DMS53 treated with DMSO at 0.1 percent for 48 hours (cell line): ENCODE measurements around the gene NME9.

Source experiments
- DNase-seq: peaks from one replicate; lab custom pipeline; 2025; ENCODE audit not compliant: unreplicated experiment; lab: John Stamatoyannopoulos, UW

Gene NME9

DNA sequence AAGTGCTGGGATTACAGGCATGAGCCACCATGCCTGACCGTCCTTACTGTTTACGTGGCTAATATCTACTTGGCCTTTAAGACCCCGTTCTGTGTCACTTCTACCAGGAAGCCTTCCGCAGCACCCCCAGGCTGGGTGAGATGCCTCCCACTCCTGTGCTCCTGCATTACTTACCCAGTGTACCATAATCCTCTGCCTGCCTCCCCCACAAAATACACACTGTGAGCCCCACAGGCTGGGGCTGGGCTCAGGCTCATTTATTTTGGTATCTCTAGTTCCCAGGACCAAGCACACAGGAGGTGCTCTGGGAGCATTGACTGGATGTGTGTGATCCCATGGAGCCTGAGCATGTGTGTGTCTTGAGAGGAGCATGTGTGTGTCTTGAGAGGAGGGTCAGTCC is 33.7 kb upstream of the NME9 start:
- no peak for DNase-seq

GRCh38 chr3:138362538-138362937 is 32.9 kb upstream of the NME9 start:
- DNase-seq: no peak

GRCh38 chr3:138361561-138361971 is 31.9 kb upstream of the NME9 start:
- DNase-seq: no peak

DNA sequence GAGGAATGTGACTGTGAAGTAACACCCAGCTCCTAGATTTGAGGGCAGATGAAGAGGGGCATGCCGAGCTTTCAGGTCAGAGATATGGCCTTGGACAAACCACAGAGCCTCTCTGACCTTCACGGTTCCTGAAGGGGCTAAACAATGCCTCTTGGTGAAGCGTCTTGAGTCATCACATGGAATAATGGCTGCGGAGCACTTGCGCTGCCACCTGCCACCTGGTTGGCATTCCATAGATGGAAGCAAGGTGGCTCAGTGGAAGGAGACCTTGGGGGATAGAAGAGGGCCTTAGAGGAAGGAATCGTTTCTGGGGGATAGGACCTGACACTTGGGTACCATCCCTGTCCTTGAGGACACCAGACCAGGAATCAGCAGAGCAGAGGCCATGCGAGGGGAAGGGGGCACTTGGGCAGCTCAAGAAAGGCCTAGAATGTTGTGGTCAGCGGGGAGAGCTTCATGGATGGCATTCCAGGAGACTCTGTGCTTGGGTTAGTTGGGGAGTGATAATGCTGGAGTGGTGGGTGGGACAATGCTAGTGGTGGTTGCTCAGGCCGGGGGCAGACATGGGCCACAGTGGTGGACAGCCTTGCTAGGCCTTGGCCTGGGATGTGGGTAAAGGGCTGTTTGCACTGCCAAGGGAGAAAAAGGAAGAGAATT is 31.3 kb upstream of the NME9 start:
- DNase-seq: no peak

DNA sequence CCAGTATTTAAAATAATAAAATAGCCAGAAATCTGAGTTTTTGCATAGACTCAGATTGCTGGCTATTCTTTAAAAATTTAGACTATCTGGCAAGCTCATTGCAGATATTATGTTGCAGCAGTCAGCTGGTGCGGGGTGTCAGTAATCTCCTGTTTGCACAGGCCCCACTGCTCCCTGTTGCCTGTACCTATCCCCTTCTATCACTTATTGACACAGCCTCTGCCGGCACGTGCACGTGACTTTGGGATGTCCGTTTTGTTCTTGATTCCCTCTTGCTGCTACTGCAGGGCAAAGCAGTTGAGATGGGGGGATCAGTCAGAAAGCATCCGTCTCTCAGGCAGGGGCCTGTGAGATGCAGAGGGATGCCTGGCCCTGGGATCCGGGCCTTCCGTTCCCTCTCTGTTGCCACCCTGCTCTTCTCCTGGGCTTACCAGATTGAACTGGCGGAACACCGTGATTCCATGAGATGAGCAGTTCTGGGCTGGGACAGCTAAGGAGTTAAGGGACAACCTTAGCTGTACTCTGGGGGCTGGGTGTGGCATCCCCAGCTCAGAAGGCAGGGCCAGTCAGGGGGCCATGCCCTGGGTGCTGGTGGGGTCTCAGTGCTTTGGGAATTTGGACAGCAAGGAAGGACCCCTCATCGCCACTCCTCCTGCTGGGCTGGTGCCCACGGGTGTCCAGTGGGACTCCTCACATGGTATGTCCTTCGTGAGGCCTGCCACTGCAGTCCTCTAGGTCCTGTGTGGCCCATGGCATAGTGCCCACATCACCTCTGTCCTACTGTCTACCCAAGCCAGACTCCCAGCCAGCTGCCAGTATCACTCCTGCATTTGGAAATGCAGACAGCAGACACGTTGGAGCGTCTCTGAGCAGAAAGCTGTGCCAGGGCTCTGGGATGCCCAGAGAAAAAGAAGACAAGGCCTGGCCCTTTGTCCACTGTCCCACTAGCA is 30.5 kb upstream of the NME9 start:
- no peak for DNase-seq

- no peak for DNase-seq
Measured at GRCh38 chr3:138359148-138359918, 29.7 kb upstream of the NME9 start.

DNA sequence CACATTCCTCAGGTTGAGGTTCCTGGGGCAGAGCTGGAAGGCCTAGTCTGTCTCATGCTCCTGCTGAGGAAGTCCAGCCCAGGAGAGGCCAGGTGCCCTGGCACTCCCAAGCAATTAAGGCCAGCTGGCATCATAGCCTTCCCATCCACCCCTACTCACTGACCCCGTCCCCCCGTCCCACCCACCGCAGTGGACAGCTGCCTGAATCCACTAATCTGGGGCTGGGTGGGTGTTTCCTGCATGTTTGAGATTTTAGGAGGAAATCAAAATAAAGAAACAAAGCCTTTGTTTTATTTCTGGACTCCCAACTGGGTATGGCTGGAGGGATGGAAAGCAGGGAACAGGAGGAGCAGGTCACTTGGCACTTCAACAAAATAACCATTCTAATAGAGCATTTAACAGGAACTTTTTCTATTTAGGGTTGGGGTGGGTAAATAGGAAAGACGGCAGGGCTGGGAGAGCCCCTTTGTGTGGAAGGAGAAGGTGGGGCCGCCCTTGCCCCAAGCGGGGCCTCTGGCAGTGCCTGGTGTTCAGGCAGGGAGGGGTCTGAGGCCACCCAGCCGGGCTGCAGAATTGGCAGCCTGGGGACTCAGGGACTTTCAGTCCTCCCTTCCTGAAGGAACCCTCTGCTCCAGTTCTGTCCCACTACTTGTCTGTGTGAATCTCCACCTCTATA is 27.2 kb upstream of the NME9 start:
- no peak for DNase-seq

DNA sequence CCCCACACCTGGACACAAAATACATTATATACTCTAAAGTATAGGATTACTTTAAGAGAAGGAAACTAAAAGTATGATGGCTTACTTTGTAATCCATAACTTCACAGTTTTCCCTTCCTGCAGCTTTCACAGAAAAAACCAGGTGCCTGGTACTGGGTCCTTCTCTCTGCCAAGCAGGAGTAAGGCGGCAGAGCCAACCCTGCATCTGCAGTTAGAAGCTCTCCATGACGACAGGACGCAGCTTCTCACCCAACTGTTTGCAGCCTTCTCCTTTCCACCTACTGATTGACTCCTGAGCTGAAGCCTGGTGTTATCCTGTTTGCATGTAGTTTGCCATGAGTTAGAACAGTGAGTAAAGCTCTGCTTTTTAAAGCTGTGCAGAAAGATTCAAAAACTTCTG is 25.4 kb upstream of the NME9 start:
- DNase-seq: no peak

GRCh38 chr3:138354376-138354775 is 24.7 kb upstream of the NME9 start:
- no peak for DNase-seq

DNA sequence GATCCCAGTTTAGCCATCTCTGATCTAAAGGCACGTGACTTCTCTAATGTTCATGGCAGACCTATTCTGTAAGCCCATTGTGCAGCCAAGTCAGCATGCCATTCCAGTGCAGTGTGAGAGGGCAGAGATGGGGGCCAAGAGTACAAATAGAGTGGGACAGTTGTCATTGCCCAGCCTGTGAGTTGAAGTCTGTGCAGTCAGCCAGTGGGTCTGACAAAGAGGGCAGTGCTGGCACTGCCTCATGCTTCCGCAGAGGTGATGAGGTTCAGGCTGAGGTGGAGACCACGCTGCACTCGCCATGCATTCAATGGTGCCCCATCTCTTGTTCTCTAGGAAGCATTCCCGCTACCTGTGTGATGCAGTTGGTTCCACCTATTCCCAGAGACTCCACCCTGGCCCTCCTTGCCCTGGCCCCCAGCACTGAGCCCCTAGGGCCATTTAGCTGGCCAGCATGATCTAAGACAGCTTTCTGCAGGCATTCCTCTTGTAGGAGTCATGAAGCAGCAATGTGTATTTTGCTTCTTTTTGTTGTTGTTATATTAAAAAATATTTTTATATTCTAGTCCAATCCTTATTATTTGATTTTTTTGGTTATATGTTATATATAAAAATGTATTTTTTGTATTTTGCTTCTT is 22.4 kb upstream of the NME9 start:
- no peak for DNase-seq

GRCh38 chr3:138351151-138351550 is 21.5 kb upstream of the NME9 start:
- DNase-seq: no peak

DNA sequence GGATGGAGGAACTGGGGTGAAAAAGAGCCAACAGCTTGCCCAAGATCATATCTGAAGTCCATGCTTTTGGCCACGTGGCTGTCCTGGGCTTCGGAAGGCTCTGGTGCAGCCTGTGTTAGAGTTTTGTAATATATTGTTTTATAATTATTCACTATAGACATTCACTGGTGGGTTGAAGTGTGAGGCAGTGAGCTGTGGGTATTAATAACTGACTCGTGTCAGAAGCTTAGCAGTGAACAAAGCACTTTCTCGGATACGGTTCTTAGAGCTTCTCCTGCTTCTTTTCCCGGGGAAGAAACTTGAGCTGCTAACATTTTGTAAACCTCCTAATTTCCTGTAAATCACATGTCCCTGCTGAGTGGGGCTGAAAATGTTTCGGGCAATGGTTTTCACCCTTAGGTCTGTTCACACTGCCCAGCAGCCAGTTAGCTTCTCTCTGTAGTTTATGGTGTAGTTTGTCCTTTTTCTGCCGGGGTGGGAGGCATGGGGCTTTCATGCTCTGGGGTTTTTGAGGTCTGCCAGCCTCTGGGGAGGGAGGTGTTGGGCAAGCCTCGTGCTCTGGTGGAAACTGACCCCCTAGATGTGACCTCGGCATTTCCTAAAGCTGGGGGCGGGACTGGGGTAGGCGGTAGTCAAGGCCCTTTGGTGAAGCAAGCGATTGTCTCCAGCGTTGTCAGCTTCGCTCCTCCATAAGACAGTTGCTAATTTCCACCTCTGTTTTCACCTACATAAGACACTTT is 20.4 kb upstream of the NME9 start:
- no peak for DNase-seq

GRCh38 chr3:138348754-138349739 is 19.4 kb upstream of the NME9 start:
- no peak for DNase-seq

GRCh38 chr3:138347960-138348753 is 18.5 kb upstream of the NME9 start, which contains the start of gene MRAS:
TSS of gene MRAS (plus strand) at chr3:138348579. CDS start at chr3:138372884, 24,305 bp downstream.
- peak; percentile 5 for DNase-seq

- DNase-seq: no peak
Measured at GRCh38 chr3:138344754-138345153, 15.1 kb upstream of the NME9 start.

GRCh38 chr3:138340511-138340910 is 10.9 kb upstream of the NME9 start:
- no peak for DNase-seq

GRCh38 chr3:138338811-138339210 is 9.2 kb upstream of the NME9 start:
- DNase-seq: no peak

GRCh38 chr3:138338244-138338643 is 8.6 kb upstream of the NME9 start:
- DNase-seq: no peak
